Activated CD4-positive, alpha-beta T cell treated with anti-CD3 and anti-CD28 coated beads for 36 hours (primary cell): Measurements from ENCODE around the gene OPRL1. TPM values are rescaled to one million over a fixed set of nuclear protein-coding genes. Genes with fewer than 3 reads are reported as not detected.

ENCODE experiments used
- ATAC-seq: fragments of 200-7000 bp; cut with Tn5 transposase; one replicate; pipeline ENCODE4 v1.10.0; 2021; ENCODE audit warnings: mild to moderate bottlenecking, moderate library complexity
- CTCF ChIA-PET: fragments of 350-600 bp; sonication (Branson Sonifier 250); formaldehyde crosslinking; loops from one replicate; lab custom pipeline; 2021; ENCODE audit warnings: antibody characterized with exemption; lab: Charles Lee
- POLR2A ChIA-PET: fragments of 350-600 bp; sonication (Branson Sonifier 250); formaldehyde crosslinking; loops from one replicate; lab custom pipeline; 2021; ENCODE audit warnings: antibody characterized with exemption, inconsistent platforms; lab: Charles Lee
- DNase-seq: peaks from one replicate; pipeline ENCODE4 v3.0.0-alpha.2; 2020
- H3K27ac Mint-ChIP-seq: one replicate; pipeline ENCODE4 v1.8.0; 2021; ENCODE audit warnings: mixed read lengths
- H3K27me3 Mint-ChIP-seq: one replicate; pipeline ENCODE4 v1.8.0; 2021; ENCODE audit warnings: mixed read lengths
- H3K36me3 Mint-ChIP-seq: one replicate; pipeline ENCODE4 v1.8.0; 2021; ENCODE audit warnings: low read depth, mixed read lengths
- H3K4me1 Mint-ChIP-seq: one replicate; pipeline ENCODE4 v1.8.0; 2021; ENCODE audit warnings: mixed read lengths
- H3K4me3 Mint-ChIP-seq: one replicate; pipeline ENCODE4 v1.8.0; 2021; ENCODE audit warnings: mild to moderate bottlenecking, moderate library complexity, mixed read lengths
- H3K9me3 Mint-ChIP-seq: one replicate; pipeline ENCODE4 v1.8.0; 2021; ENCODE audit warnings: low read depth, mixed read lengths
- intact Hi-C, 2 experiments: fragments of 100-400 bp; cut with DNase I in 1 of 2; cut with micrococcal nuclease in 1 of 2; formaldehyde crosslinking; loops; one replicate each; pipeline versions ENCODE4 v1.14.2 to v1.15.1; 2022 to 2024; cut with DNase I, micrococcal nuclease
- total RNA-seq, 2 experiments: library from RNA; stranded (reverse); gene quantifications; one replicate each; pipeline ENCODE4 v1.2.3, GENCODE V29; 2021

The OPRL1 gene
- total RNA-seq, 2 experiments from 2014 or later, result 0.42 to 0.50 TPM

DNA sequence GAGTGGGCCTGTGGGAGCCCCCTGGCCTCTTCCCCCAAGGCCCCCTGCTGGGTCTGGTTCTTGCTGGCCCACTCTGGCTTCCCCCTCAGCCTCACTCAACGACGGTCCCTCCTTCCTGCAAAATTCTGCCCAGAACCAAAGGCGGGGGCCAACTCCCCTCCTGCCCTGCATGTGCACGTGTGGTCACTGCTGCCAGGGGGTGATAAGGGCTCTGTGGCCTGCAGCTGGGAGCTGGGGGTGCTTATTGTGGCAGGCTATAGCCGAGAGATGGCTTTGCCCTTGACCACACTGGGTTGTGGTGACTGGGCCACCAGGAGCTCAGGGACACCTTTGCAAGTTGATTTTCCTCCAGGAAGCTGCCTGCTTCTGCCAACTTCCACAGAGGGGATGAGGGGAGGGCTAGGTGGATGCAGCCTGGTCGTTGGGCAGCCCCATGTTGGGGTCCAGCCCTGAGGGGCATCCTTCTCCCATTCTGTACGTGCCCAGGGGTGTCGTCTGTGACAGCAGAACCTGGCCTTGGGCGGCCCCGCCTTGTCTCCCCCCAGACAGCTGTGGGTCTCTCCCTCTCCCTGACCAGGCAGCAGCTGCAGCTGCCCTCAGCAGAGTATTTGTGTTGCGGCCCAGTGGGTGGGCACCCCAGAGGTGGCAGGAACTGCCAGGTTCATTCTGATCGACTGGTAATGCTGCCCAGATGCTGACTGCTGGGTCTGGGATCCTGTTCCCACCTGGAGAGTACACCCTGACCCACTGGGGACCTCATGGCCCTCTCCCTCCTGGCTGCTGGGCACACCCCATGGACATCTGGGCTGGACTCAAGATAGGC, 11.3 kb upstream of the OPRL1 start:
- Mint-ChIP-seq H3K4me1 (peaks cover 41% of the 10 kb centered on the region), H3K4me3 (no peak overlapping the region), H3K27me3 (no peaks in the 10 kb centered on the region), H3K36me3 (peaks cover 2% of the 10 kb centered on the region), H3K27ac (no peak overlapping the region), H3K9me3 (no peaks in the 10 kb centered on the region)
- intact Hi-C loops, result loop anchor here in 1 of 2 experiments (10.0 kb wide), 1 partner anchor 534 kb away; the partner anchor contains the start of gene PTK6
- DNase-seq (no peak), ATAC-seq (no peak)
- POLR2A ChIA-PET, result no interaction called here
- CTCF ChIA-PET, result interaction anchor here (0.6 kb wide), 1 partner anchor 9 kb away, joined by 3 read pairs; no protein-coding TSS in a partner anchor

DNA sequence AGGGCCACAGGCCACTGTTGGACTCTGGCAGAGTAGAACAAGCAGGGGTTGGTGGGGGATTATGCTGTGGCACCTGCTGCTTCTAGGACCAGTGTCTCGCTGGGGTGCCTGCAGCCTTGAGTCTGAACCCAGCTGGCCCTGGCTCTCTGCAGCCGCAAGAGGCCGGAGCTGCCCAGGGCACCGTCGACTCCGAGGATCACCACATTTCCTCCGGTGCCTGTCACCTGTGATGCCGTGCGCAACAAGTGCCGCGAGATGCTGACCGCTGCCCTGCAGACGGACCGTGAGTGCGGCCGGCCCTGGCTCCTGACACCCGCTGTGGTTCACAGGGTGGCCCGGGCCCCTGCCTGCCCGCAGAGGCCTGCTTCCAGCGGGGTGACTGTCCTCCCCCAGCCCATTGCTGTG, 10.7 kb upstream of the OPRL1 start:
- POLR2A ChIA-PET, result no interaction called here
- Mint-ChIP-seq H3K36me3 (peaks cover 4% of the 10 kb centered on the region), H3K27me3 (no peaks in the 10 kb centered on the region), H3K27ac (no peak overlapping the region), H3K9me3 (no peaks in the 10 kb centered on the region), H3K4me1 (peaks cover 36% of the 10 kb centered on the region), H3K4me3 (no peak overlapping the region)
- DNase-seq (no peak), ATAC-seq (no peak)
- CTCF ChIA-PET, result interaction anchor here (1.6 kb wide), 1 partner anchor 10 kb away, joined by 4 read pairs; the partner anchor contains the start of genes OPRL1 and RGS19
- intact Hi-C loops, result loop anchor here in 1 of 2 experiments (10.0 kb wide), 1 partner anchor 534 kb away; the partner anchor contains the start of gene PTK6

DNA sequence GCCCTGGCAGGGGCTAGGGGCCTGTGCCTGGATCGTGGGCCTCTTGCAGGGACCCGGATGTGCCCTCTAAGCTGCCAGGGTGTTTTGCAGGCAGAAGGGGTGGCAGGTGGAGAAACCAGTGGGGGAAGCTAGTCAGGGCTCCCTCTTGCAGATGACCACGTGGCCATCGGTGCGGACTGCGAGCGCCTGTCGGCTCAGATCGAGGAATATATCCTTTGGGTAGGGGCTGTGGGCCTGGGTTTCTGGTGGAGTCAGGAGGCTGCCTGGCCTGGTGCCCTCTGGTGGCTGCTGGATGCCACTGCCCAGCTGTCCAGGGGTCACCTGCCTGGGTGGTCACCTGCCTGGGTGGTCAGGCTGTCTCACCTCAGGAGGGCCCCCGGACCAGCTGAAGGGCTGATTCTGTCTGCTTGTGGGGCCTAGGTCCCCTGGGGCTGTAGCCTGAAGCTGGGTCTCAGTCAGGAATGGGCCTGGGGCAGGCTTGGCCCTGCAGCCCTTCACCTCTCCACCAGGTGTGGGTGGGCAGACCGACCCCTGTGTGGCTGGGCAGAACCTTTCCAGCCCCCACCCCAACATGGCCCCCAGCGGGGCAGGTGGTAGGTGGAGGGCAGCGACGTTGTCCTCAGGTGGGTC, 10.2 kb upstream of the OPRL1 start:
- Mint-ChIP-seq H3K4me3 (no peak overlapping the region), H3K4me1 (peaks cover 31% of the 10 kb centered on the region), H3K9me3 (no peaks in the 10 kb centered on the region), H3K27ac (no peak overlapping the region), H3K27me3 (no peaks in the 10 kb centered on the region), H3K36me3 (peaks cover 4% of the 10 kb centered on the region)
- ChIA-PET CTCF (interaction anchor here (1.6 kb wide), 1 partner anchor 10 kb away, joined by 4 read pairs; the partner anchor contains the start of genes OPRL1 and RGS19), POLR2A (no interaction called here)
- intact Hi-C loops, result loop anchor here in 1 of 2 experiments (10.0 kb wide), 1 partner anchor 535 kb away; the partner anchor contains the start of gene PTK6
- DNase-seq, result peak; percentile 61
- ATAC-seq, result no peak

DNA sequence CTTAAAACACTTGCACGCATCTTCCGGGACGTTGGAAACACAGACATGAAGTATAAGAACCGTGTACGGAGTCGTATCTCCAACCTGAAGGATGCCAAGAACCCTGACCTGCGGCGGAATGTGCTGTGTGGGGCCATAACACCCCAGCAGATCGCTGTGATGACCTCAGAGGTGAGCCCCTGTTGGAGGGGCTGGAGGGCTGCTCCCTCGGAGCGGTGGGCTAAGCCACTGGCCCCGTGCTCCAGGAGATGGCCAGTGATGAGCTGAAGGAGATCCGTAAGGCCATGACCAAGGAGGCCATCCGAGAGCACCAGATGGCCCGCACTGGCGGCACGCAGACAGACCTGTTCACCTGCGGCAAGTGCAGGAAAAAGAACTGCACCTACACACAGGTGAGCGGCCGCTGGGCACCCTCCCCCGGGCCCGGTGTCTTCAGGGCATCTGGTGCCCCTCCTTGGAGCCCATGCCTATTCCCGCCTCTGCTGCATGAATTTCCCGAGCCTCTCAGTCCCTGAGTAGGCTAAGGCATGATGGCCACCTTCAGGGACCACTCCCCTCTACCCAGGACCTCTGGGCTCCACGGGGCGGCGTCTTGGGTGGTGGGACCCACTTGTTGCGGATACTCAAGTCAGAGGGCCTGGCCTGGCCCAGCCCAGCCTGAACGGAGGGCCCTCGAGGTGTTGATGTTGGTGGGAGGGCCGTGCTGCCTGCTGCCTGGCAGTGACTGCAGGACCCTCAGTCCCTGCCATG, 9.5 kb upstream of the OPRL1 start:
- Mint-ChIP-seq H3K4me1 (peaks cover 26% of the 10 kb centered on the region), H3K9me3 (no peaks in the 10 kb centered on the region), H3K27ac (no peak overlapping the region), H3K27me3 (no peaks in the 10 kb centered on the region), H3K36me3 (peaks cover 4% of the 10 kb centered on the region), H3K4me3 (no peak overlapping the region)
- ChIA-PET POLR2A (no interaction called here), CTCF (interaction anchor here (1.6 kb wide), 1 partner anchor 9 kb away, joined by 4 read pairs; the partner anchor contains the start of genes OPRL1 and RGS19)
- DNase-seq, result no peak
- intact Hi-C loops, result no loop called here
- no peak for ATAC-seq

DNA sequence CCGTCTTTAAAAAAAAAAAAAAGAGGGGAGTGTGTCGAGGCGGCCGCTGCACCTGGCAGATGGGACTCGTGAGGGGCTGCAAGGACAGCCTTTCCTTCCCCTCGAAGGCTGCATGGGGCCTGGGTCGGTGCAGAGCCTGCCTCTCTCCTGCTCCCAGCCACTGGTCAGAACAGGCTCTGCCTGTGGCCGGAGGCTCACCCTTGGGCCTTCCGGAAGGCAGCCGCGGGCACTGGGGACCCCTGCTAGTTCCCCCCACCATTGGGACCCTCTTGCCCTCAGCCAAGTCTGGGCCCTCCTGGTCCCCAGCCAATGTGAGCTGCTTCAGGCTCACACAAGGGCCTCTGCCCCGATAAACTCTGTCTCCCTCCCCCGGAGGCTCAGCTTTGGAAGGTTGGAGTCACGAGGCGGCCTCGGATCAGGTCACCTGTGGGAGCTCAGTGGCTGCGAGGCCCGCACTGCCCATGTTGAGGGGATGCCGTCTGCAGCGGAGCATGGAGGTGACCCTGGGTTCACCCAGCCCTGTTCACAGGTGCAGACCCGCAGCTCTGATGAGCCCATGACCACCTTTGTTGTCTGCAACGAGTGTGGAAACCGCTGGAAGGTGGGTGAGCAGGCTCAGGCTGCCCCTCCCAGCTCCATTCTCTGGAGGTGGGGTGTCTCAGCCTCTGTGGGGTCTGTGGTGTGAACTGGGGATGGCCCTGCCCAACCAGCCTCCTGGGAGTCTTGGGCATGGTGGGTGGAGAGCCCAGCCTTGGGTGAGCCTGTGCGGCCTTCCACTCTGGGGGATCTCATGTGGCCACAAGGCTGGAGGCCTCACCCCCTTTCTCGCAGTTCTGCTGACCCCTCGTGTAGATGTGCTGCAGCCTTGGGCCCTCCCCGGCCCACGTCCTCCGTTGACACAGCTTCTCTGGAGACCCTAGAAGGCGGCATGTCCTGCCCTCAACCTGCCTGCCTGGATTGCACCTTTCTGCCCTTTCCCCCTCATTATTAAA, 8.2 kb upstream of the OPRL1 start:
- Mint-ChIP-seq H3K9me3 (no peaks in the 10 kb centered on the region), H3K4me1 (peaks cover 15% of the 10 kb centered on the region), H3K27me3 (no peaks in the 10 kb centered on the region), H3K27ac (no peak overlapping the region), H3K36me3 (peaks cover 4% of the 10 kb centered on the region), H3K4me3 (no peak overlapping the region)
- DNase-seq (no peak), ATAC-seq (no peak)
- ChIA-PET POLR2A (no interaction called here), CTCF (no interaction called here)
- intact Hi-C loops, result no loop called here

DNA sequence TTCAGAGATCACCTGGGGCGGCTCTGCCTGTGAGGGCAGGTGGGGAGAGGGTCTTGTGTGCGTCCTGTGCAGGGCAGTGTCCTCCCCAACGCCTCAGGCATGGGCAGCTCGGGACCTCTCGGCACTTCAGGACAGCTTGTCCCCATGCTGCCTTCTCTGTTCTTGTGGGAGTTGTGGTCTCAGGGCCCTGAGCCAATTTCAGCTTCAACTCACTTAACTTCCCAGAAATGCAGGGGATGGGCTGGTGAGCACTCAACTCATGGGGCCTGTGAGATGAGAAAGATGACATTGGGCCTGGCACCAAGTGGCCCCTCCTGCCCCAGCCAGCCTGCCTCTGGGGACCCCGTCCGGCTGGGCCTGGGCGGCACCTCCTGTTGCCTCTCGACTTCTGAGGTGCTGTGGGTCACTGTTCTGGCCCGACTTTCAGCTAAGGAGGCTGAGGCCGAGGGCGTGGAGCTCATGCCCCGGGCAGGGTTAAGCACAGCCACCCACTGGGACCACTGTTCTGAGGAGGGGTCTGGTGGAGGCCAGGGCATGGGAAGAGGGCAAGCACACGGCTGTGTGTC, 7.3 kb upstream of the OPRL1 start:
- CTCF ChIA-PET, result interaction anchor here (0.5 to 0.7 kb wide), 2 partner anchors 26 to 28 kb away, joined by 3 read pairs; no protein-coding TSS in a partner anchor
- POLR2A ChIA-PET, result no interaction called here
- no peaks in the 10 kb centered on the region for H3K9me3 Mint-ChIP-seq
- peaks cover 7% of the 10 kb centered on the region for H3K4me1 Mint-ChIP-seq
- ATAC-seq, result no peak
- no peaks in the 10 kb centered on the region for H3K27me3 Mint-ChIP-seq
- DNase-seq, result no peak
- H3K27ac Mint-ChIP-seq, result no peak overlapping the region
- intact Hi-C loops, result no loop called here
- H3K4me3 Mint-ChIP-seq, result no peak overlapping the region
- peaks cover 4% of the 10 kb centered on the region for H3K36me3 Mint-ChIP-seq

DNA sequence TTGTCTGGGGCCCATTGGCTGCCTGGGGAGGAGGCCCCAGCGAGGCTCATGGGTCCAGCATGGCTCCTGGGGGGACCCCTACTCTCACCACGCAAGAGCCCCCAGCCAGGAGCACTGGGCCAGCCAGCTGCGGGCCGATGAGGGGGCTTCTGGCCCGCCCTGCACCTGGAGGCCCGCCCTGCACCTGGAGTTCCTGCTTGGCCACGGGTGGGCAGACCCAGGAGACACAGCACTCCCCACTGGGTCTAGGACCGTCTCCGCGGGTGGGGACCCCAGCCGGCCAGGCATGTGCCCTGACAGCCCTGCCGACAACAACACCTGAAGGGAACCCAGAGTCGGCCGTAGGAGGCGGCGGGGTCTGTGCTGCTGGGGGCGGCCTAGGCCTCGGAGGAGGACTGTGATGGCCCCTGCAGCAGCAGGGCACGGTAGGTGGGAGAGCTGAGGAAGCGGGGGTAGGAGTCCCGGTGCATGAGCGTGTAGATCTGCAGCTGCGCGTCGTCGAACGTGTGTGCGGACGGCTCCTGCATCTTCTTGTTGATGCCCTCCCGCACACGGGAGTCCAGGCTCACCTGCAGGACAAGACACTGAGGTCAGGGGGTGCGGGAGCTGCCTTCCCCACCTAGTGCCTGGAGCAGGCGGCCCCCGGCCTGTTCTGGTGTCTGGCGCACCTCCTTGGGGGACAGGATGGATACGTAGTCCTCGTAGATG, 6.3 kb upstream of the OPRL1 start:
- DNase-seq, result no peak
- ChIA-PET CTCF (interaction anchor here (0.5 to 0.8 kb wide), 2 partner anchors 7 to 26 kb away, joined by 3 read pairs; no protein-coding TSS in a partner anchor), POLR2A (no interaction called here)
- peaks cover 6% of the 10 kb centered on the region for H3K36me3 Mint-ChIP-seq
- H3K9me3 Mint-ChIP-seq, result no peaks in the 10 kb centered on the region
- H3K27me3 Mint-ChIP-seq, result no peaks in the 10 kb centered on the region
- H3K4me3 Mint-ChIP-seq, result no peak overlapping the region
- H3K27ac Mint-ChIP-seq, result no peak overlapping the region
- ATAC-seq, result no peak
- intact Hi-C loops, result no loop called here
- H3K4me1 Mint-ChIP-seq, result peaks cover 3% of the 10 kb centered on the region

DNA sequence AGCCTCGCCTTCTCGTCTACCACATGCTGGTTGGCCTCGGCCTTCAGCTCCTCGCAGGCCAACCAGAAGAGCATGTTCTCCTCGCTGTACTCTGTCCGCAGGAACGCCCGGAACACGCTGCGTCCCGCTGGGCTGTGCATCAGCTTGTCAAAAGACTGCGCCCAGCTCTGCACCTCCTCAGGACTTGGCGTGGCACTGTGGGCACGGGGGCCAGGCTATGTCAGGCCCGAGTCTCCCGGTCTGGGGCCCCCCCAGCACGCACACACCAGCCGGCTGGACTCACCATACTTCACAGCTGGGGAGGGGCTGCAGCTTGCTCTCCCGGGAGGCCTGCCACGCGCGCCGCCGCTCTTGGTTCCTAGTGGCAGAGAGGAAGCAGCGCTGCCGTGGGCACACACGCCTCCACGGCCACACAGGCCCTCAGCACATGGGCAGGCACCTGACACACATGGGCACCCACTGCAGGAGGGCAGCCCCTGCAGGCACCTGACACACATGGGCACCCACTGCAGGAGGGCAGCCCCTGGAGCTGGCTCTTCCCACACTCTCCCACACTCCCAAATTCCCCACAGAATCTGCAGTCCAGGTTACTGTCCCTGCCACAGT, 5.6 kb upstream of the OPRL1 start:
- Mint-ChIP-seq H3K9me3 (no peaks in the 10 kb centered on the region), H3K36me3 (peaks cover 6% of the 10 kb centered on the region), H3K27ac (no peak overlapping the region), H3K4me1 (peaks cover 3% of the 10 kb centered on the region), H3K27me3 (no peaks in the 10 kb centered on the region), H3K4me3 (no peak overlapping the region)
- ATAC-seq (no peak), DNase-seq (no peak)
- ChIA-PET CTCF (interaction anchor here (0.5 kb wide), 1 partner anchor 26 kb away, joined by 3 read pairs; no protein-coding TSS in a partner anchor), POLR2A (no interaction called here)
- intact Hi-C loops, result no loop called here

DNA sequence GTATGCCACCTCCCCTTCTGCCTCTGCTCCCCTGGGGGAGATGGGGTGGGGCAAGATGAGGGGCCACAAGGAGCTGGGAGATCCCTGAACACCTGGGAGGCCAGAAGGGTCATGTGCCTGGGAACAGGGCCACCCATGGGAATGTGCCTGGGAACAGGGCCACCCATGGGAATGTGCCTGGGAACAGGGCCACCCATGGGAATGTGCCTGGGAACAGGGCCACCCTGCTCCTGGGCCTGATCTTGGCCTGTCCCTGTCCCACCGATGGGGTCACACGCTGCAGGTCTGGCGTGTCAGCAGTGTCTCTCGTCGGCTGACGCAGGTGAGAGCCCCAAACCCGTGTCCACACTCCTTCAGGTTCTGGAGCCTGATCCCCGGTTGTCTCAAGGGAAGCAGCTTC, 4.9 kb upstream of the OPRL1 start:
- POLR2A ChIA-PET, result no interaction called here
- intact Hi-C loops, result no loop called here

More for the DNA sequence above, 4.9 kb upstream of the OPRL1 start:
- no peak overlapping the region for H3K4me3 Mint-ChIP-seq
- ATAC-seq, result no peak
- peaks cover 3% of the 10 kb centered on the region for H3K4me1 Mint-ChIP-seq
- peaks cover 6% of the 10 kb centered on the region for H3K36me3 Mint-ChIP-seq
- H3K9me3 Mint-ChIP-seq, result no peaks in the 10 kb centered on the region
- no peak overlapping the region for H3K27ac Mint-ChIP-seq
- DNase-seq, result no peak
- CTCF ChIA-PET, result no interaction called here
- no peaks in the 10 kb centered on the region for H3K27me3 Mint-ChIP-seq
